ENCODE data around the gene TAS2R60.
"Not testable (repeated sequence)": the region's sequence is repeated elsewhere in the genome, so short reads cannot be mapped to it uniquely, and the experiment has no call there.

The TAS2R60 gene

GRCh38 chr7:143413123-143413522 is 30.1 kb upstream of the TAS2R60 start:
- TF ChIP-seq ZFX (IDR thresholded peaks at IDR 0.05) (no peak), CTCF (conservative IDR thresholded peaks at IDR 0.05) (no peak)
- H3K27ac ChIP-seq = no peak overlapping the region

GRCh38 chr7:143415209-143415608 is 28.0 kb upstream of the TAS2R60 start:
- H3K27ac ChIP-seq = not testable (repeated sequence)

- no peak overlapping the region for H3K27ac ChIP-seq
- TF ChIP-seq CTCF (conservative IDR thresholded peaks at IDR 0.05) = no peak
- no peak for TF ChIP-seq ZFX (IDR thresholded peaks at IDR 0.05)
Observed at GRCh38 chr7:143415742-143416397, 27.4 kb upstream of the TAS2R60 start.

- peak; percentile 95 for TF ChIP-seq CTCF (conservative IDR thresholded peaks at IDR 0.05)
- TF ChIP-seq ZFX (IDR thresholded peaks at IDR 0.05) = no peak
- H3K27ac ChIP-seq = no peak overlapping the region
Observed at GRCh38 chr7:143416565-143417149, 26.6 kb upstream of the TAS2R60 start.

GRCh38 chr7:143417734-143418383 is 25.4 kb upstream of the TAS2R60 start:
- no peak for TF ChIP-seq ZFX (IDR thresholded peaks at IDR 0.05)
- TF ChIP-seq CTCF (conservative IDR thresholded peaks at IDR 0.05) = no peak
- no peak overlapping the region for H3K27ac ChIP-seq

- TF ChIP-seq CTCF (conservative IDR thresholded peaks at IDR 0.05) = no peak
- no peak for TF ChIP-seq ZFX (IDR thresholded peaks at IDR 0.05)
- peak overlapping the region; percentile 32 for H3K27ac ChIP-seq
Observed at GRCh38 chr7:143418681-143419458, 24.4 kb upstream of the TAS2R60 start.

GRCh38 chr7:143419880-143420279 is 23.4 kb upstream of the TAS2R60 start:
- no peak for TF ChIP-seq CTCF (conservative IDR thresholded peaks at IDR 0.05)
- TF ChIP-seq ZFX (IDR thresholded peaks at IDR 0.05) = no peak
- H3K27ac ChIP-seq = peak overlapping the region; percentile 32; the same call in 1 of the 2 replicates

GRCh38 chr7:143420624-143421023 is 22.6 kb upstream of the TAS2R60 start:
- peak overlapping the region; percentile 47; the same call in 1 of the 2 replicates for H3K27ac ChIP-seq
